GM23338 (cell line): ENCODE data around the gene SLC25A15.

Experiments used
- EZH2 ChIP-seq: fragments of 200-600 bp; sonication (generic); IDR thresholded peaks from one replicate; pipeline ENCODE4 v1.8.0; 2017; ENCODE audit warnings: antibody characterized with exemption, mild to moderate bottlenecking, low read depth; ENCODE audit not compliant: unreplicated experiment
- EZH2phosphoT487 ChIP-seq: fragments of 200-600 bp; sonication (generic); IDR thresholded peaks from one replicate; pipeline ENCODE4 v1.8.1; 2018; ENCODE audit warnings: antibody characterized with exemption; ENCODE audit not compliant: unreplicated experiment
- JUNB ChIP-seq: IDR thresholded peaks from one replicate; pipeline ENCODE4 v1.6.1; 2016; ENCODE audit warnings: antibody characterized with exemption; ENCODE audit not compliant: unreplicated experiment
- NANOG ChIP-seq: IDR thresholded peaks from 2 replicates; pipeline ENCODE4 v1.6.1; 2016; ENCODE audit warnings: antibody characterized with exemption, borderline replicate concordance
- POLR2AphosphoS5 ChIP-seq: IDR thresholded peaks from 2 replicates; pipeline ENCODE4 v1.6.1; 2016; ENCODE audit warnings: antibody characterized with exemption, low read depth
- ZNF331 ChIP-seq: fragments of 250-450 bp; sonication (Bioruptor Pico); IDR thresholded peaks from 2 replicates; pipeline ENCODE4 v1.5.0; 2020; ENCODE audit warnings: low read depth, mild to moderate bottlenecking, moderate library complexity
- TF ChIP-seq, protein P1 (sequence below), 2 experiments: fragments of 200-600 bp in 1 of 2; sonication (generic) in 1 of 2; conservative IDR thresholded peaks; 2 replicates each; pipeline versions ENCODE4 v1.5.1 to v1.6.1; 2016 to 2017; ENCODE audit warnings: antibody characterized with exemption in 2 of 2, low read depth in 2 of 2, mild to moderate bottlenecking in 2 of 2, moderate library complexity in 1 of 2
- TF ChIP-seq, protein P2 (sequence below): IDR thresholded peaks from 2 replicates; pipeline ENCODE4 v1.6.1; 2016; ENCODE audit warnings: antibody characterized with exemption
- TF ChIP-seq, protein P3 (sequence below): IDR thresholded peaks from one replicate; pipeline ENCODE4 v1.6.1; 2018; ENCODE audit warnings: antibody characterized with exemption; ENCODE audit not compliant: unreplicated experiment

DNA sequence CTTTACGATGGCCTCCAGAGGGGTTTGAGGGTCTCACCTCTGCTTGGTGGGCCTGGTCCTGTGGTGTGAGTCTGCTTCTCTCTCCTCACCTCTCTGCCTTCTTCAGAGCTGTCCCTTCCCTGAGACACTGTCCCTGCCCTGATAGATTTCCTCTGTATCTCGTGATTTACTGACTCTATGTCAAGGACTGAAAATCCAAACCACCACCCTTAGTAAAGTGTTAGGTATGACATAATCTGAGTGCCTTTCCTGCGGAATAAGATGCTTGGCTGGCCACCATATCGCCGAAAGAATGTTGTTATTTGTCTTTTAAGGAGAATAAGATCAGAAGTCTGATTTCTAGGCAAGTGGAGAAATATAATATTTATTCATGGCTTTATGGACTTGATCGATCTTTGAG, 7.2 kb downstream of the SLC25A15 start:
- TF ChIP-seq, protein P1, sequence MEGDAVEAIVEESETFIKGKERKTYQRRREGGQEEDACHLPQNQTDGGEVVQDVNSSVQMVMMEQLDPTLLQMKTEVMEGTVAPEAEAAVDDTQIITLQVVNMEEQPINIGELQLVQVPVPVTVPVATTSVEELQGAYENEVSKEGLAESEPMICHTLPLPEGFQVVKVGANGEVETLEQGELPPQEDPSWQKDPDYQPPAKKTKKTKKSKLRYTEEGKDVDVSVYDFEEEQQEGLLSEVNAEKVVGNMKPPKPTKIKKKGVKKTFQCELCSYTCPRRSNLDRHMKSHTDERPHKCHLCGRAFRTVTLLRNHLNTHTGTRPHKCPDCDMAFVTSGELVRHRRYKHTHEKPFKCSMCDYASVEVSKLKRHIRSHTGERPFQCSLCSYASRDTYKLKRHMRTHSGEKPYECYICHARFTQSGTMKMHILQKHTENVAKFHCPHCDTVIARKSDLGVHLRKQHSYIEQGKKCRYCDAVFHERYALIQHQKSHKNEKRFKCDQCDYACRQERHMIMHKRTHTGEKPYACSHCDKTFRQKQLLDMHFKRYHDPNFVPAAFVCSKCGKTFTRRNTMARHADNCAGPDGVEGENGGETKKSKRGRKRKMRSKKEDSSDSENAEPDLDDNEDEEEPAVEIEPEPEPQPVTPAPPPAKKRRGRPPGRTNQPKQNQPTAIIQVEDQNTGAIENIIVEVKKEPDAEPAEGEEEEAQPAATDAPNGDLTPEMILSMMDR (conservative IDR thresholded peaks at IDR 0.05; ENCODE audit: low read depth in 2 of 2), result no peak
- TF ChIP-seq POLR2AphosphoS5 (no peak), EZH2 (no peak), EZH2phosphoT487 (no peak), JUNB (no peak), NANOG (no peak), ZNF331 (CRISPR knock-in tag) (no peak)
- TF ChIP-seq, protein P2, sequence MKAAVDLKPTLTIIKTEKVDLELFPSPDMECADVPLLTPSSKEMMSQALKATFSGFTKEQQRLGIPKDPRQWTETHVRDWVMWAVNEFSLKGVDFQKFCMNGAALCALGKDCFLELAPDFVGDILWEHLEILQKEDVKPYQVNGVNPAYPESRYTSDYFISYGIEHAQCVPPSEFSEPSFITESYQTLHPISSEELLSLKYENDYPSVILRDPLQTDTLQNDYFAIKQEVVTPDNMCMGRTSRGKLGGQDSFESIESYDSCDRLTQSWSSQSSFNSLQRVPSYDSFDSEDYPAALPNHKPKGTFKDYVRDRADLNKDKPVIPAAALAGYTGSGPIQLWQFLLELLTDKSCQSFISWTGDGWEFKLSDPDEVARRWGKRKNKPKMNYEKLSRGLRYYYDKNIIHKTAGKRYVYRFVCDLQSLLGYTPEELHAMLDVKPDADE, result no peak
- TF ChIP-seq, protein P3, sequence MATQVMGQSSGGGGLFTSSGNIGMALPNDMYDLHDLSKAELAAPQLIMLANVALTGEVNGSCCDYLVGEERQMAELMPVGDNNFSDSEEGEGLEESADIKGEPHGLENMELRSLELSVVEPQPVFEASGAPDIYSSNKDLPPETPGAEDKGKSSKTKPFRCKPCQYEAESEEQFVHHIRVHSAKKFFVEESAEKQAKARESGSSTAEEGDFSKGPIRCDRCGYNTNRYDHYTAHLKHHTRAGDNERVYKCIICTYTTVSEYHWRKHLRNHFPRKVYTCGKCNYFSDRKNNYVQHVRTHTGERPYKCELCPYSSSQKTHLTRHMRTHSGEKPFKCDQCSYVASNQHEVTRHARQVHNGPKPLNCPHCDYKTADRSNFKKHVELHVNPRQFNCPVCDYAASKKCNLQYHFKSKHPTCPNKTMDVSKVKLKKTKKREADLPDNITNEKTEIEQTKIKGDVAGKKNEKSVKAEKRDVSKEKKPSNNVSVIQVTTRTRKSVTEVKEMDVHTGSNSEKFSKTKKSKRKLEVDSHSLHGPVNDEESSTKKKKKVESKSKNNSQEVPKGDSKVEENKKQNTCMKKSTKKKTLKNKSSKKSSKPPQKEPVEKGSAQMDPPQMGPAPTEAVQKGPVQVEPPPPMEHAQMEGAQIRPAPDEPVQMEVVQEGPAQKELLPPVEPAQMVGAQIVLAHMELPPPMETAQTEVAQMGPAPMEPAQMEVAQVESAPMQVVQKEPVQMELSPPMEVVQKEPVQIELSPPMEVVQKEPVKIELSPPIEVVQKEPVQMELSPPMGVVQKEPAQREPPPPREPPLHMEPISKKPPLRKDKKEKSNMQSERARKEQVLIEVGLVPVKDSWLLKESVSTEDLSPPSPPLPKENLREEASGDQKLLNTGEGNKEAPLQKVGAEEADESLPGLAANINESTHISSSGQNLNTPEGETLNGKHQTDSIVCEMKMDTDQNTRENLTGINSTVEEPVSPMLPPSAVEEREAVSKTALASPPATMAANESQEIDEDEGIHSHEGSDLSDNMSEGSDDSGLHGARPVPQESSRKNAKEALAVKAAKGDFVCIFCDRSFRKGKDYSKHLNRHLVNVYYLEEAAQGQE, result no peak
